ENCODE results near the gene CSTF3. TPM values are rescaled to one million over a fixed set of nuclear protein-coding genes. Genes with fewer than 3 reads are reported as not detected.

The CSTF3 gene
- total and polyA plus RNA-seq, 9 of the 15 experiments (the other 6 are each of a cell fraction or from before 2014, with no cell fraction given) = 37.0 to 111 (median 61.0) TPM

GRCh38 chr11:33194455-33194854 lies 33.2 kb upstream of the CSTF3 start (continued):
- TF ChIP-seq PKNOX1 (IDR thresholded peaks at IDR 0.05) = no peak
- no peak for TF ChIP-seq KAT7 (CRISPR knock-in tag; IDR thresholded peaks at IDR 0.05; ENCODE audit: borderline replicate concordance)
- TF ChIP-seq TAF9B (IDR thresholded peaks at IDR 0.05; ENCODE audit: partially characterized antibody) = no peak
- no peak for TF ChIP-seq DIDO1 (tag; IDR thresholded peaks at IDR 0.05; ENCODE audit: low read depth)
- TF ChIP-seq NFE2L1 (tag; IDR thresholded peaks at IDR 0.05; ENCODE audit: borderline replicate concordance, low read depth) = 0 out of 2 replicates have a peak, but pooled peaks have one; percentile 17
- no peak for TF ChIP-seq SRSF3 (IDR thresholded peaks at IDR 0.05; ENCODE audit: insufficient read depth, low read length)
- no peak for TF ChIP-seq ZNF449 (CRISPR knock-in tag; IDR thresholded peaks at IDR 0.05)
- no peak for TF ChIP-seq FOXA3 (CRISPR knock-in tag; conservative IDR thresholded peaks at IDR 0.05 in 1 of 2, IDR thresholded peaks at IDR 0.05 in 1 of 2)
- no peak for TF ChIP-seq HDAC3 (IDR thresholded peaks at IDR 0.05; ENCODE audit: borderline replicate concordance, partially characterized antibody)
- no peak for TF ChIP-seq MTF1 (CRISPR knock-in tag; IDR thresholded peaks at IDR 0.05; ENCODE audit: borderline replicate concordance)
- TF ChIP-seq LEF1 (IDR thresholded peaks at IDR 0.05) = no peak
- no peak for TF ChIP-seq STAT5B (CRISPR knock-in tag; IDR thresholded peaks at IDR 0.05)
- no peak for TF ChIP-seq FIP1L1 (IDR thresholded peaks at IDR 0.05; ENCODE audit: low read depth, low read length, poor library complexity, severe bottlenecking)
- no peak for TF ChIP-seq ZNF408 (CRISPR knock-in tag; IDR thresholded peaks at IDR 0.05; ENCODE audit: low read depth)
- TF ChIP-seq, protein P1, sequence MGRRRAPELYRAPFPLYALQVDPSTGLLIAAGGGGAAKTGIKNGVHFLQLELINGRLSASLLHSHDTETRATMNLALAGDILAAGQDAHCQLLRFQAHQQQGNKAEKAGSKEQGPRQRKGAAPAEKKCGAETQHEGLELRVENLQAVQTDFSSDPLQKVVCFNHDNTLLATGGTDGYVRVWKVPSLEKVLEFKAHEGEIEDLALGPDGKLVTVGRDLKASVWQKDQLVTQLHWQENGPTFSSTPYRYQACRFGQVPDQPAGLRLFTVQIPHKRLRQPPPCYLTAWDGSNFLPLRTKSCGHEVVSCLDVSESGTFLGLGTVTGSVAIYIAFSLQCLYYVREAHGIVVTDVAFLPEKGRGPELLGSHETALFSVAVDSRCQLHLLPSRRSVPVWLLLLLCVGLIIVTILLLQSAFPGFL (CRISPR knock-in tag; IDR thresholded peaks at IDR 0.05) = no peak
- TF ChIP-seq NELFE (IDR thresholded peaks at IDR 0.05; ENCODE audit: insufficient read depth, insufficient read length) = no peak
- no peak for TF ChIP-seq ZKSCAN3 (CRISPR knock-in tag; IDR thresholded peaks at IDR 0.05)
- TF ChIP-seq E2F3 (CRISPR knock-in tag; IDR thresholded peaks at IDR 0.05) = no peak
- no peak for TF ChIP-seq KLF16 (IDR thresholded peaks at IDR 0.05)
- peak; percentile 82 for TF ChIP-seq PTTG1 (tag; IDR thresholded peaks at IDR 0.05; ENCODE audit: low read depth)
- no peak for TF ChIP-seq ZNF436 (CRISPR knock-in tag; IDR thresholded peaks at IDR 0.05)
- TF ChIP-seq NONO (IDR thresholded peaks at IDR 0.05; ENCODE audit: low read depth in 2 of 2, low read length in 1 of 2) = no peak
- no peak for TF ChIP-seq HINFP (tag; conservative IDR thresholded peaks at IDR 0.05; ENCODE audit: low read depth)
- TF ChIP-seq PHB (CRISPR knock-in tag; IDR thresholded peaks at IDR 0.05) = no peak
